Fibroblast of lung (primary cell): ENCODE measurements around the gene NMNAT3. TPM values are rescaled to one million over a fixed set of nuclear protein-coding genes. Genes with fewer than 3 reads are reported as not detected.

Experiments used
- DNase-seq, 2 donors: peaks; one replicate each; pipeline versions ENCODE4 v3.0.0 to v3.0.0-alpha.2; 2010; ENCODE audit warnings: low read depth in 2 of 2
- H2AFZ ChIP-seq: 2 replicates; pipeline ENCODE4 v1.5.1; 2012; ENCODE audit warnings: low read length, control low read depth, inconsistent platforms
- H3K27ac ChIP-seq: 2 replicates; pipeline ENCODE4 v1.5.1; 2011; ENCODE audit warnings: low read length, control low read depth; ENCODE audit not compliant: insufficient read depth
- H3K27me3 ChIP-seq: 2 replicates; pipeline ENCODE4 v1.5.1; 2011; ENCODE audit warnings: mild to moderate bottlenecking, low read length; ENCODE audit not compliant: control insufficient read depth, insufficient read depth
- H3K36me3 ChIP-seq: 2 replicates; pipeline ENCODE4 v1.5.1; 2011; ENCODE audit warnings: low read length; ENCODE audit not compliant: control insufficient read depth, insufficient read depth
- H3K4me1 ChIP-seq: 2 replicates; pipeline ENCODE4 v1.5.1; 2011; ENCODE audit warnings: low read length; ENCODE audit not compliant: control insufficient read depth, insufficient read depth; ENCODE audit errors: extremely low read depth
- H3K4me2 ChIP-seq: 2 replicates; pipeline ENCODE4 v1.5.1; 2011; ENCODE audit warnings: low read length, control low read depth; ENCODE audit not compliant: insufficient read depth; ENCODE audit errors: extremely low read depth
- H3K4me3 ChIP-seq, 4 experiments: fragments of 200-600 bp in 1 of 4; sonication (generic) in 1 of 4; replicated peaks in 1 of 4; 2 replicates each; pipeline ENCODE4 v1.5.1; 2011 to 2016; ENCODE audit warnings: low read length in 4 of 4, low read depth in 3 of 4, mild to moderate bottlenecking in 3 of 4, control low read depth in 2 of 4, inconsistent platforms in 1 of 4, mixed read lengths in 1 of 4; ENCODE audit not compliant: insufficient read depth in 1 of 4; ENCODE audit errors: control extremely low read depth in 1 of 4
- H3K79me2 ChIP-seq: 2 replicates; pipeline ENCODE4 v1.5.1; 2012; ENCODE audit warnings: mild to moderate bottlenecking, low read length, inconsistent platforms; ENCODE audit not compliant: control insufficient read depth, insufficient read depth
- H3K9ac ChIP-seq: 2 replicates; pipeline ENCODE4 v1.5.1; 2011; ENCODE audit warnings: mild to moderate bottlenecking, low read length, control low read depth; ENCODE audit not compliant: insufficient read depth
- H3K9me3 ChIP-seq: 2 replicates; pipeline ENCODE4 v1.5.1; 2012; ENCODE audit warnings: low read depth, low read length; ENCODE audit not compliant: control insufficient read depth, insufficient read depth
- H4K20me1 ChIP-seq: 2 replicates; pipeline ENCODE4 v1.5.1; 2011; ENCODE audit warnings: low read length; ENCODE audit not compliant: control insufficient read depth, insufficient read depth; ENCODE audit errors: extremely low read depth
- EZH2 ChIP-seq: IDR thresholded peaks from 2 replicates; pipeline ENCODE4 v1.5.1; 2012; ENCODE audit warnings: low read length, control low read depth, mild to moderate bottlenecking; ENCODE audit errors: missing control alignments
- polyA plus RNA-seq, 2 donors: library from polyadenylated mRNA; depleted of rRNA in 1 of 2; stranded (reverse) in 1 of 2; unstranded in 1 of 2; fragments of >200 nt; gene quantifications; 2 replicates each; pipeline ENCODE4 v1.2.1, GENCODE V29; 2011 to 2012; ENCODE audit warnings: missing spikeins in 1 of 2
- total RNA-seq: library from RNA; depleted of rRNA; stranded (reverse); fragments of >200 nt; gene quantifications from 2 replicates; pipeline ENCODE4 v1.2.1, GENCODE V29; 2014
- TF ChIP-seq, protein P1 (sequence below), 2 donors: IDR thresholded peaks in 1 of 2; conservative IDR thresholded peaks in 1 of 2; 1 replicate in 1 of 2; 2 replicates in 1 of 2; pipeline ENCODE4 v1.5.1; 2011 to 2012; ENCODE audit warnings: low read length in 2 of 2, control low read depth in 1 of 2, inconsistent platforms in 1 of 2, low read depth in 1 of 2, mild to moderate bottlenecking in 1 of 2

Gene NMNAT3
- total and polyA plus RNA-seq, 2 donors (not counting 1 experiment from before 2014, with no cell fraction given) = 0.68 to 2.5 TPM

DNA sequence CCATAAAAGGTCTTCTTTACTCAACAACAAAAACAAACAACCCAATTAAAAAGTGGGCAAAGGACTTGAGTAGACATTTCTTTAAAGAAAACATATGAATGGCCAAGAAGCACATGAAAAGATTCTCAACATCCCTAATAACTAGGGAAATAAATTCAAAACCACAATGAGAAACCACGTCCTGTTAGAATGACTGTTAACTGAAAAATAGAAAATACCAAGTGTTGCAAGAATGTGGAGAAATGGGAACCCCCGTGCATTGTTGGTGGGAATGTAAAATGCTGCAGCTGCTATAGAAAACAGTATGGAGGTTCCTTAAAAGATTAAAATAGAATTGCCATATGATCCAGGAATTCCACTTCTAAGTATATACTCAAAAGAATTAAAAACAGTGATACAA lies 34.8 kb downstream of the NMNAT3 start:
- H3K27me3 ChIP-seq = no peaks in the 10 kb centered on the region
- no peak overlapping the region for H3K4me2 ChIP-seq
- no peaks in the 10 kb centered on the region for H3K9me3 ChIP-seq
- peak in 1 of 2 donors; percentile 18 for DNase-seq
- no peaks in the 10 kb centered on the region for H3K79me2 ChIP-seq
- no peak overlapping the region for H3K27ac ChIP-seq
- no peaks in the 10 kb centered on the region for H4K20me1 ChIP-seq
- H2AFZ ChIP-seq = no peak overlapping the region
- no peak overlapping the region for H3K9ac ChIP-seq
- no peaks in the 10 kb centered on the region for H3K36me3 ChIP-seq
- TF ChIP-seq EZH2 = no peak
- TF ChIP-seq, protein P1, sequence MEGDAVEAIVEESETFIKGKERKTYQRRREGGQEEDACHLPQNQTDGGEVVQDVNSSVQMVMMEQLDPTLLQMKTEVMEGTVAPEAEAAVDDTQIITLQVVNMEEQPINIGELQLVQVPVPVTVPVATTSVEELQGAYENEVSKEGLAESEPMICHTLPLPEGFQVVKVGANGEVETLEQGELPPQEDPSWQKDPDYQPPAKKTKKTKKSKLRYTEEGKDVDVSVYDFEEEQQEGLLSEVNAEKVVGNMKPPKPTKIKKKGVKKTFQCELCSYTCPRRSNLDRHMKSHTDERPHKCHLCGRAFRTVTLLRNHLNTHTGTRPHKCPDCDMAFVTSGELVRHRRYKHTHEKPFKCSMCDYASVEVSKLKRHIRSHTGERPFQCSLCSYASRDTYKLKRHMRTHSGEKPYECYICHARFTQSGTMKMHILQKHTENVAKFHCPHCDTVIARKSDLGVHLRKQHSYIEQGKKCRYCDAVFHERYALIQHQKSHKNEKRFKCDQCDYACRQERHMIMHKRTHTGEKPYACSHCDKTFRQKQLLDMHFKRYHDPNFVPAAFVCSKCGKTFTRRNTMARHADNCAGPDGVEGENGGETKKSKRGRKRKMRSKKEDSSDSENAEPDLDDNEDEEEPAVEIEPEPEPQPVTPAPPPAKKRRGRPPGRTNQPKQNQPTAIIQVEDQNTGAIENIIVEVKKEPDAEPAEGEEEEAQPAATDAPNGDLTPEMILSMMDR (conservative IDR thresholded peaks at IDR 0.05 in 1 of 2, IDR thresholded peaks at IDR 0.05 in 1 of 2; ENCODE audit: low read depth in 1 of 2, low read length in 2 of 2) = no peak
- no peak overlapping the region for H3K4me3 ChIP-seq
- no peaks in the 10 kb centered on the region for H3K4me1 ChIP-seq

DNA sequence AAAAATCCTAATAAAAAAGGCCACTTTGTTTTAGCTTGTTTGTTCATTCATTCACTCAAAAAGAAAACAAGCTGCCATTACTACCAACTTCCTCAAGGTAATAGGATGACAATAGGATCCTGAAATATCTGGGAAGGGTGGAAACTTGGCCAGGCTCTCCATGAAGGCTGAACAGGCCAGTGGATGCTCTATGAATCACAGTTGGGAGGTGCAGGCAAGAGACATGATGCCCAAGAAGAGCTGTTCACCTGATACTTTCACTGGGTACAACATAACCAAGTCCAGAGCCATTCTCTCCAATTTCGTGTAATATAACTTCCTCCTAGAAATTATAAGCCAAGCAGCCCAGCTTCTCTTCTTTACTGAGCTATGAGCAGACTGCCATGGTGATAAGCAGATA lies 37.3 kb downstream of the NMNAT3 start:
- no peak for TF ChIP-seq EZH2
- TF ChIP-seq, protein P1 (conservative IDR thresholded peaks at IDR 0.05 in 1 of 2, IDR thresholded peaks at IDR 0.05 in 1 of 2; ENCODE audit: low read depth in 1 of 2, low read length in 2 of 2) = no peak
- no peaks in the 10 kb centered on the region for H4K20me1 ChIP-seq
- no peak overlapping the region for H3K4me2 ChIP-seq
- no peaks in the 10 kb centered on the region for H3K9me3 ChIP-seq
- no peak overlapping the region for H3K4me3 ChIP-seq
- no peaks in the 10 kb centered on the region for H3K27me3 ChIP-seq
- H3K27ac ChIP-seq = no peak overlapping the region
- H3K4me1 ChIP-seq = no peaks in the 10 kb centered on the region
- DNase-seq = no peak
- H3K79me2 ChIP-seq = no peaks in the 10 kb centered on the region
- no peak overlapping the region for H2AFZ ChIP-seq
- no peak overlapping the region for H3K9ac ChIP-seq
- H3K36me3 ChIP-seq = no peaks in the 10 kb centered on the region

DNA sequence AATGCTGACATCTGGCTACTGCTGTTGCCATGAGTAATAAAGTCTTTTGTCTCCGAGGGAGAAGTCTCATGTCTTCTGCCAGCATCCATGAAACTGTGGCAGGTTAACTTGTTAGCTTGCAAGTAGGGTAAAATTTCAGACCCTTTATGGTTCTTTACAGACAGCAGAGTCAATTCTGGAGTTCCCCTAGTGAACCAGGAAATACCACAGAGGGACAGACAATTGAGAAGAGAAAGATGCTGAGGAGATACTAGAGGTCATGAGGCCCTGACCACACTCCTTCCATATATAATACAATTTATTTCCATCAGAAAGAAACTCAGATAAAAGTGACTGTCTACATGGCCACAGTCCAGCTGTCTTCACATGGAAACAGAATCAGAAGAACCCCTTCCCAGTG lies 38.1 kb downstream of the NMNAT3 start:
- H3K36me3 ChIP-seq = no peaks in the 10 kb centered on the region
- no peaks in the 10 kb centered on the region for H3K27me3 ChIP-seq
- no peak overlapping the region for H3K9ac ChIP-seq
- H3K4me2 ChIP-seq = no peak overlapping the region
- H2AFZ ChIP-seq = no peak overlapping the region
- H3K27ac ChIP-seq = no peak overlapping the region
- no peak for TF ChIP-seq EZH2
- TF ChIP-seq, protein P1 (conservative IDR thresholded peaks at IDR 0.05 in 1 of 2, IDR thresholded peaks at IDR 0.05 in 1 of 2; ENCODE audit: low read depth in 1 of 2, low read length in 2 of 2) = no peak
- H3K79me2 ChIP-seq = no peaks in the 10 kb centered on the region
- H4K20me1 ChIP-seq = no peaks in the 10 kb centered on the region
- DNase-seq = no peak
- no peaks in the 10 kb centered on the region for H3K9me3 ChIP-seq
- H3K4me3 ChIP-seq = no peak overlapping the region
- no peaks in the 10 kb centered on the region for H3K4me1 ChIP-seq
